Neural progenitor cell (in vitro differentiated cells): ENCODE results near the gene CABLES1. TPM values are rescaled to one million over a fixed set of nuclear protein-coding genes. Genes with fewer than 3 reads are reported as not detected.

Experiments used
- DNase-seq: peaks from one replicate; pipeline ENCODE4 v3.0.0-alpha.2; 2016; ENCODE audit warnings: low spot score
- H2AFZ ChIP-seq: fragments of 200-600 bp; sonication (generic); replicated peaks from 2 replicates; pipeline ENCODE4 v1.6.1; 2016; ENCODE audit warnings: antibody characterized with exemption
- H3F3A ChIP-seq: fragments of 200-600 bp; sonication (generic); 2 replicates; pipeline ENCODE4 v1.6.1; 2016; ENCODE audit warnings: antibody characterized with exemption, low read depth
- H3K27ac ChIP-seq: fragments of 200-600 bp; sonication (generic); 2 replicates; pipeline ENCODE4 v1.5.1; 2016; ENCODE audit warnings: mild to moderate bottlenecking
- H3K27me3 ChIP-seq: fragments of 200-600 bp; sonication (generic); 2 replicates; pipeline ENCODE4 v1.6.1; 2016; ENCODE audit warnings: mild to moderate bottlenecking, moderate library complexity
- H3K36me3 ChIP-seq: fragments of 200-600 bp; sonication (generic); 2 replicates; pipeline ENCODE4 v1.5.1; 2016
- H3K4me1 ChIP-seq: fragments of 200-600 bp; sonication (generic); 2 replicates; pipeline ENCODE4 v1.6.1; 2016; ENCODE audit warnings: mixed run types
- H3K4me2 ChIP-seq: fragments of 200-600 bp; sonication (generic); 2 replicates; pipeline ENCODE4 v1.6.1; 2016
- H3K4me3 ChIP-seq: fragments of 200-600 bp; sonication (generic); 2 replicates; pipeline ENCODE4 v1.5.1; 2016
- H3K79me2 ChIP-seq: fragments of 200-600 bp; sonication (generic); 2 replicates; pipeline ENCODE4 v1.6.1; 2016; ENCODE audit warnings: low read depth
- H3K9ac ChIP-seq: fragments of 200-600 bp; sonication (generic); 2 replicates; pipeline ENCODE4 v1.6.1; 2016
- H3K9me3 ChIP-seq: fragments of 200-600 bp; sonication (generic); 2 replicates; pipeline ENCODE4 v1.5.1; 2016; ENCODE audit warnings: low read depth
- H4K20me1 ChIP-seq: fragments of 200-600 bp; sonication (generic); 2 replicates; pipeline ENCODE4 v1.6.1; 2016; ENCODE audit warnings: low read depth
- H3K27ac Mint-ChIP-seq: 3 replicates; pipeline ENCODE4 v1.8.0; 2021; ENCODE audit warnings: mixed read lengths
- H3K27me3 Mint-ChIP-seq: 2 replicates; pipeline ENCODE4 v1.8.0; 2022; ENCODE audit warnings: low read depth, mild to moderate bottlenecking, inconsistent platforms, moderate library complexity, mixed read lengths; ENCODE audit not compliant: insufficient read depth
- H3K36me3 Mint-ChIP-seq: 3 replicates; pipeline ENCODE4 v1.8.0; 2021; ENCODE audit warnings: mixed read lengths
- H3K4me1 Mint-ChIP-seq: 3 replicates; pipeline ENCODE4 v1.8.0; 2021; ENCODE audit warnings: mixed read lengths
- H3K4me3 Mint-ChIP-seq: 3 replicates; pipeline ENCODE4 v1.8.0; 2021; ENCODE audit warnings: mild to moderate bottlenecking, moderate library complexity, mixed read lengths
- H3K9me3 Mint-ChIP-seq: 3 replicates; pipeline ENCODE4 v1.8.0; 2020; ENCODE audit warnings: mixed read lengths
- CTCF ChIP-seq: fragments of 200-600 bp; sonication (generic); IDR thresholded peaks from 2 replicates; pipeline ENCODE4 v1.5.1; 2017; ENCODE audit warnings: antibody characterized with exemption, mild to moderate bottlenecking
- EZH2 ChIP-seq: fragments of 200-600 bp; sonication (generic); IDR thresholded peaks from 2 replicates; pipeline ENCODE4 v1.6.1; 2017; ENCODE audit warnings: antibody characterized with exemption, mild to moderate bottlenecking, moderate library complexity
- EZH2phosphoT487 ChIP-seq: fragments of 200-600 bp; sonication (generic); IDR thresholded peaks from 2 replicates; pipeline ENCODE4 v1.6.1; 2017; ENCODE audit warnings: antibody characterized with exemption
- total RNA-seq: library from RNA; depleted of rRNA; stranded (reverse); fragments of >200 nt; gene quantifications from 2 replicates; pipeline ENCODE4 v1.2.3, GENCODE V29; 2015; ENCODE audit warnings: low replicate concordance

The CABLES1 gene
- total RNA-seq, 1 donor from 2014 or later, result 2.8 TPM

- H3K36me3 ChIP-seq, result no peaks in the 10 kb centered on the region
- DNase-seq, result no peak
- H3K4me1 Mint-ChIP-seq, result peaks cover 56% of the 10 kb centered on the region
- TF ChIP-seq EZH2 (no peak), EZH2phosphoT487 (no peak), CTCF (no peak)
- H2AFZ ChIP-seq, result no peak overlapping the region
- peaks cover 12% of the 10 kb centered on the region for H3K27me3 Mint-ChIP-seq
- no peak overlapping the region for H3K4me3 ChIP-seq
- H4K20me1 ChIP-seq, result no peaks in the 10 kb centered on the region
- H3K36me3 Mint-ChIP-seq, result peaks cover 18% of the 10 kb centered on the region
- H3K4me2 ChIP-seq, result no peak overlapping the region
- H3K9me3 Mint-ChIP-seq, result peaks cover 6% of the 10 kb centered on the region
- no peak overlapping the region for H3K27ac ChIP-seq
- H3K9ac ChIP-seq, result no peak overlapping the region
- H3K4me1 ChIP-seq, result peaks cover 20% of the 10 kb centered on the region
- H3K79me2 ChIP-seq, result no peaks in the 10 kb centered on the region
- no peaks in the 10 kb centered on the region for H3K27me3 ChIP-seq
- peak overlapping the region; percentile 78 for H3K27ac Mint-ChIP-seq
- peaks cover 8% of the 10 kb centered on the region for H3F3A ChIP-seq
- no peaks in the 10 kb centered on the region for H3K9me3 ChIP-seq
- H3K4me3 Mint-ChIP-seq, result no peak overlapping the region
These were observed 93.1 kb downstream of the CABLES1 start for GRCh38 chr18:23228102-23229061.

- H4K20me1 ChIP-seq, result no peaks in the 10 kb centered on the region
- no peak overlapping the region for H3K27ac ChIP-seq
- no peaks in the 10 kb centered on the region for H3K9me3 ChIP-seq
- H3K27me3 Mint-ChIP-seq, result peaks cover 11% of the 10 kb centered on the region
- H3K79me2 ChIP-seq, result no peaks in the 10 kb centered on the region
- peaks cover 6% of the 10 kb centered on the region for H3K9me3 Mint-ChIP-seq
- no peak overlapping the region for H3K9ac ChIP-seq
- DNase-seq, result no peak
- TF ChIP-seq CTCF, result no peak
- no peak for TF ChIP-seq EZH2phosphoT487
- no peak for TF ChIP-seq EZH2
- peaks cover 23% of the 10 kb centered on the region for H3K36me3 Mint-ChIP-seq
- no peak overlapping the region for H3K27ac Mint-ChIP-seq
- H2AFZ ChIP-seq, result no peak overlapping the region
- peaks cover 55% of the 10 kb centered on the region for H3K4me1 Mint-ChIP-seq
- H3K4me2 ChIP-seq, result no peak overlapping the region
- H3K36me3 ChIP-seq, result no peaks in the 10 kb centered on the region
- no peaks in the 10 kb centered on the region for H3K27me3 ChIP-seq
- no peak overlapping the region for H3K4me3 Mint-ChIP-seq
- H3K4me1 ChIP-seq, result peaks cover 20% of the 10 kb centered on the region
- peaks cover 8% of the 10 kb centered on the region for H3F3A ChIP-seq
- H3K4me3 ChIP-seq, result no peak overlapping the region
These were observed 94.2 kb downstream of the CABLES1 start for GRCh38 chr18:23229472-23229871.

GRCh38 chr18:23230686-23231085, 95.4 kb downstream of the CABLES1 start:
- Histone ChIP-seq H4K20me1 (no peaks in the 10 kb centered on the region), H3K4me1 (peaks cover 20% of the 10 kb centered on the region), H3K9ac (no peak overlapping the region), H3K36me3 (no peaks in the 10 kb centered on the region), H3K79me2 (no peaks in the 10 kb centered on the region), H3K4me3 (no peak overlapping the region), H3F3A (peaks cover 8% of the 10 kb centered on the region), H3K27ac (no peak overlapping the region), H3K4me2 (no peak overlapping the region), H3K27me3 (no peaks in the 10 kb centered on the region), H3K9me3 (no peaks in the 10 kb centered on the region), H2AFZ (no peak overlapping the region)
- Mint-ChIP-seq H3K4me1 (peaks cover 56% of the 10 kb centered on the region), H3K9me3 (peaks cover 5% of the 10 kb centered on the region), H3K27ac (peak overlapping the region; percentile 60), H3K4me3 (no peak overlapping the region), H3K27me3 (peaks cover 7% of the 10 kb centered on the region), H3K36me3 (peaks cover 25% of the 10 kb centered on the region)
- no peak for DNase-seq
- TF ChIP-seq EZH2phosphoT487 (no peak), CTCF (no peak), EZH2 (no peak)
